Cerebellar nuclear complex (tissue), 1 donor: ENCODE results near the gene REC114.

ENCODE experiments used
- DNase-seq, 2 experiments: peaks; one replicate each; lab custom pipeline; 2025; lab: John Stamatoyannopoulos, UW

The REC114 gene

DNA sequence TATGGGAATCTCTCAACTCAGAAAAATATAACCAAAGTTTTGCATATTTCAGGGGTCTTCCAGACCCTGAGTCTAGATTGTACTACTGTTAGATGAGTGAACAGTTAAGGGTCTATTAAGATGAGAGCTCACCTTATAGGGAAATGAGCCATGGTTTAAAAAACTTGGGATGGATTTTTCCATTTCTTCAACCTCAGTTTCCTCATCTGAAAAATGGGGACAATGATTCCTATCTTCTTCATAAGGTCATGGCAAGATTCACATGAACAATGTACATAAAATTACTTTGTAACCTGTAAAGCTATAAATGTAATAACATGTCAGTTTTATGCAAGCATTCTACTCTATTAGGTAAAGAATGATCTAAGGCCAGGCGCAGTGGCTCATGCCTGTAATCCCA lies 161.5 kb downstream of the REC114 start:
- no peak for DNase-seq

DNA sequence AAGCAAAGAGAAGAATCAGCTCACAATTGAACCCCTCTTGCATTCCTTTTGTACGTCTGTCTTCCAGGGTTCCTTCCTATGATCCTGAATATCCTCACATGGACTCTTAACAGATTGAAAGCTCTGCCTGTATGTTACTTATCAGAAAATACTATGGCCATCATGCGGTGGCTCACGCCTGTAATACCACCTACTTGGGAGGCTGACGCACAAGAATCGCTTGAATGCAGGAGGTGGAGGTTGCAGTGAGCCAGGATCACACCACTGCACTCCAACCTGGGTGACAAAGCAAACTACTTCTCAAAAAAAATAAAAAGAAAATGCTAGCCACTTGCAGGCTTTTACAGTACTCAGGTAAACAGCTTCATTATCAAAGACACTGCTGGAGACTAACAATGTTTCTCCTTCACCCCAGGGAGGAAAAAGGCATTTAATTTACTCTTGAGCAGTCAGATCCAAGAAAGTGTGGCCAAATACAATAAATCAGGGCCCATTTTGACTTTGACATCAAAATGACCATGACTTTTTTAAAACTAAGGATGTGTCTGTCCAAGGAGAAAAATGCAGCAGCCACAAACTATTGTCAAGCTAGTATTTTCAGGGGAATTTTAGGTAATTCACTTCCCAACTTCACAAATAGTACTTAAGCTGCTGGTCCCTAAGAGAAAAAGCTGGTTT lies 162.9 kb downstream of the REC114 start:
- DNase-seq, result no peak

DNA sequence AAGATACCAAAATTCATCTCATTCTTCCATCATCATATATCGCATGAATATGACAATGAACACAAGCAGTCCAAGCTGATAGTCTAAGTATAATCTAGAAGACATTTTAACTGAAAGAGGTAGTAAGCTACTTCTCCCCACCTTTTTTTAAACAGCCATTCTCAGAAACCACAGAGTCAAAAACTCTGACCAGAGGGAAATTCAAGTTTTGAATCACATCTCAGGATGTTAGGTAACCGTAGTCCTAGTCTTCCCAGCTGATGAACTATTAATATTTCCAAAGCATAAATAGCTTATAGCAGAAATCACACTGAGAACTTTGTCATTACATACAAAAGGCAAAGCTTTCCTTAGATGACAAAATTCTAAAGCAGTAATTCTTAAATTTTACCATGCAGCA lies 164.4 kb downstream of the REC114 start:
- DNase-seq, result no peak

DNA sequence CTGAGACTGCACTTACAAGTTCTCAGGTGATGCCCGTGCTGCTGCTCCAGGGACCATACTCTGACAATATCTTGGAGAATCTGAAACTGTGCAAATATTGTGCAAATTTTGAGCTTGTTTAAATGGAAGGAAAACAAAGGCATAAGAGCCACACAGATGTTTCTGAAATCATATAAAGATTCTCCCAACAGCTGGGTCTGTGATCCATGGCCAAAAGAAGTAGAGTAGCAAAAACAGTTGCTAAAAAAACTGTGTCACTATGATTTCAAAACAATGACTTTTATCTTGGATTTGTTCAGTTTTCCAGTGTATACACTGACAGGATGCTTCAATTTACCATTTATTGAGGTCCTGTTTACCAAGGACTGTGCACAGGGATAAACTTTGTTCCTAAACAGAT lies 164.9 kb downstream of the REC114 start:
- DNase-seq, result no peak

DNA sequence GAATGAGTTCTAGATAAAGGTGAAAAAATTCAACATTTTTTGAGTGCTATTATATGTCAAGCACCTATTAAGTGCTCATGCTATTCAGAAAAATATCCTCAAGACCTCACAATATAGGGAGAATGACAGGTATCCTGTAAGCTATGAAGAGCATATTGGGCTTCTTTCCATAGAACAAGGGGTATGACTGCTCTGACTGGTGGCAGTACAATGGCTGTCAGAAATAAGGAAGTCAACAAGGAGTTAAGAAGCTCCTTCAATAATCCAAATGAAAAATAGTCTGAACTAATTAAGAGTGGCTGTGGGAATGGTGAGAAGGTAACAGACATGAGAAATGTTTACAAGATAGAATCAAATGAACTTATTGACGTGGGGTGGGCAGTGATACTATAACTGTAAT lies 165.5 kb downstream of the REC114 start:
- no peak for DNase-seq

DNA sequence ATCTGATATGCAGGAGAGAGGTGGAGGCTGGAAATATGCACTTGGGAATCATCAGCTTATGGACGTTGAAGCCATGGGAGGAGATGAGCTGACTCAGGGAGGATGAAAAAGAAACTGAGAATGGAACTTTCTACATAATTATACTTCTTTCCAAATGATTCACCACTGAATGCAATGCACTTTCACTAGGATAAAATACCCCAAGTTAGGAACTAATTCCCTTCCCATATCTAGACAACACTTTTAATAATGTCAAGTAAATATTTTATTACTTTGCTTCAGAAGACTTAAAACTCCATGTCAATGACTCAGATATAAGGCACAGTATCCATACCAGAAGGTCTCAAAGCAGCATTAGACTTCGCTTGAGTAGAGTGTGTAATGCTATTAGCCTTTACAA lies 166.0 kb downstream of the REC114 start:
- no peak for DNase-seq
